ENCODE measurements around the gene EMILIN3.

The EMILIN3 gene

DNA sequence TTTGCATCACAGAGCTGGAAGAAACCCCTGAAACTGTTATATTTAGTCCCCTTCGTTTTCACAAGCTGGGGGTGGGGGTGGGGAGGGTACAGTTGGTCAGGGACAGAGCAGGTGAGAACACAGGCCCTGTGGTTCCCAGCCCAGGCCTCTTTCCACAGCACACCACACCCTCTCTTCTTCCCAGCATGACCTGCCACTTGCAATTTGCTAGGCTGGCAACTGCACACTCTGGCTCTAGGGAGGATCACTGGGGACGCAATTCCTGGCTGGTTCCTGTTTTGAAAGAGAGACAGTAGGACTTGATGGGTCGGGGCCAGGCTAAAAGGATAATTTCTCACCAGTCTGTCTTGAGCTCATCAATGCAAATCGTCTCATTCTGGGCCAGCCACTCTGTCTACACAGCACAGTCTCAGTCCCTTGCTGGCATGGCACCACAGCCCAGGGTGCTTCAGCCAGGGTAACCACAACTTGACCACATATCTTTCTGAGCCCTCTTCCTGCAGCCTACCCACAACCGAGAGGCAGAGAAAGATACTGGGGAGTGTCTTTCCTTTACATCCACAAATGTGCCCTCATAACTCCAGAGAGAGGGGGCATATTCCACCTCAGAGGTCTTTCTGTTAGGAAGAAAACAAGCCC, 41.7 kb upstream of the EMILIN3 start:
- H3K9ac ChIP-seq (ENCODE audit: insufficient read length, low read depth): no peak overlapping the region
- no peaks in the 10 kb centered on the region for H3K27me3 ChIP-seq (ENCODE audit: insufficient read depth, insufficient read length)
- no peak for DNase-seq (ENCODE audit: low read depth, low spot score)
- no peaks in the 10 kb centered on the region for H3K9me3 ChIP-seq (ENCODE audit: insufficient read depth, low read length)
- H3K36me3 ChIP-seq (ENCODE audit: insufficient read depth, insufficient read length, low read length): peaks cover 94% of the 10 kb centered on the region
- H3K4me1 ChIP-seq (ENCODE audit: insufficient read depth, insufficient read length): peaks cover 8% of the 10 kb centered on the region
- TF ChIP-seq SUZ12 (IDR thresholded peaks at IDR 0.05; ENCODE audit: extremely low read depth, insufficient read depth, insufficient read length): no peak
- TF ChIP-seq YY1 (IDR thresholded peaks at IDR 0.05; ENCODE audit: insufficient read depth, insufficient read length): no peak
- TF ChIP-seq ZNF274 (IDR thresholded peaks at IDR 0.05; ENCODE audit: low read depth, low read length): no peak
- H3K4me3 ChIP-seq (ENCODE audit: insufficient read length, low read depth): no peak overlapping the region

DNA sequence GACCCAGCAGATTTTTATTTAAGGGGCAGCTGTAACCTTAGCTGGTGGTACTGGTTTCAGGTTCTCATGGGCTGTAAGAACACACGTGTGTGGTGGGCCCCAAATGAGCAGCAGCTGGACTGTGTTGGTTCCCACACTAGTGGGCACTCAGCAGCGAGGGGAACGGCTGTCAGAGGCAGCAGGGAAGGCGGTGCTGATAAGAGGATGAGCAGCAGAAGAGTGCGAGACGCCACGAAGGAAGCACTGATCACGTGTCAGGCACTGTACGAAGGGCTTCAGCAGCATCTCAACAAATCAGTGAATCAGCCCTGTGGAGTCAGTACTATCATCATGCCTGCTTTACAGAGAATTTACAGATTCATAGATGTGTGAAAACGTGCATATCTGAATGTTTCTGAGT, 41.0 kb upstream of the EMILIN3 start:
- DNase-seq (ENCODE audit: low read depth, low spot score): no peak
- TF ChIP-seq SUZ12 (IDR thresholded peaks at IDR 0.05; ENCODE audit: extremely low read depth, insufficient read depth, insufficient read length) (no peak), YY1 (IDR thresholded peaks at IDR 0.05; ENCODE audit: insufficient read depth, insufficient read length) (no peak), ZNF274 (IDR thresholded peaks at IDR 0.05; ENCODE audit: low read depth, low read length) (no peak)
- Histone ChIP-seq H3K9ac (ENCODE audit: insufficient read length, low read depth) (no peak overlapping the region), H3K27me3 (ENCODE audit: insufficient read depth, insufficient read length) (no peaks in the 10 kb centered on the region), H3K9me3 (ENCODE audit: insufficient read depth, low read length) (no peaks in the 10 kb centered on the region), H3K4me3 (ENCODE audit: insufficient read length, low read depth) (no peak overlapping the region), H3K36me3 (ENCODE audit: insufficient read depth, insufficient read length, low read length) (peaks cover 91% of the 10 kb centered on the region), H3K4me1 (ENCODE audit: insufficient read depth, insufficient read length) (peaks cover 8% of the 10 kb centered on the region)

DNA sequence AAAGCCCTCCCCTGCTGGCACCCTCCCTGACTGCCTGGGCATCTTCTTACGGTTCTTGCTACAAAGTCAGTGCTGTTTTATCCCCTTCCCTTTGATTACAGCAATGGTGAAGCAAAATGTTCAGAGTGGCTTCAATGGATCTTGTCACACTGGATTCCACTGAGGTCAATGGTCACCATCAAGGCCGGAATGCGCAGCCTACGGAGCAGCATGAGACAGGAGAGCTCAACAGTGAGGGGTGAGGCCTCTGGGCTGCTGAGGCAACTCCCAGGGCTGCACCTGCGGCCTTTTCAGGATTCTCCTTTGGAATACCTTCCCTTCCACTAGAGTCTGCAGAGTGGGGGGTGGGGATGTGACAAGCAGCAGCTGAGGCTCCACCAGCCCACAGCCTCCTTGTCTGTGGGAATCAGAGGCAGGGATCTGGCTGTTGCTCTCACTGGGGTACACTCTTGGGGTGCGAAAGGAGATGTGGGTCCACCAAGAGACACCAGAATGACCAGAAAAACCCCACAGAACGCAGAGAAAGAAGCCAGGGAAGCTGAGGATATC, 40.4 kb upstream of the EMILIN3 start:
- peaks cover 84% of the 10 kb centered on the region for H3K36me3 ChIP-seq (ENCODE audit: insufficient read depth, insufficient read length, low read length)
- no peaks in the 10 kb centered on the region for H3K9me3 ChIP-seq (ENCODE audit: insufficient read depth, low read length)
- no peak for DNase-seq (ENCODE audit: low read depth, low spot score)
- H3K4me3 ChIP-seq (ENCODE audit: insufficient read length, low read depth): no peak overlapping the region
- no peak overlapping the region for H3K9ac ChIP-seq (ENCODE audit: insufficient read length, low read depth)
- peaks cover 8% of the 10 kb centered on the region for H3K4me1 ChIP-seq (ENCODE audit: insufficient read depth, insufficient read length)
- TF ChIP-seq ZNF274 (IDR thresholded peaks at IDR 0.05; ENCODE audit: low read depth, low read length) (no peak), YY1 (IDR thresholded peaks at IDR 0.05; ENCODE audit: insufficient read depth, insufficient read length) (no peak), SUZ12 (IDR thresholded peaks at IDR 0.05; ENCODE audit: extremely low read depth, insufficient read depth, insufficient read length) (no peak)
- no peaks in the 10 kb centered on the region for H3K27me3 ChIP-seq (ENCODE audit: insufficient read depth, insufficient read length)

DNA sequence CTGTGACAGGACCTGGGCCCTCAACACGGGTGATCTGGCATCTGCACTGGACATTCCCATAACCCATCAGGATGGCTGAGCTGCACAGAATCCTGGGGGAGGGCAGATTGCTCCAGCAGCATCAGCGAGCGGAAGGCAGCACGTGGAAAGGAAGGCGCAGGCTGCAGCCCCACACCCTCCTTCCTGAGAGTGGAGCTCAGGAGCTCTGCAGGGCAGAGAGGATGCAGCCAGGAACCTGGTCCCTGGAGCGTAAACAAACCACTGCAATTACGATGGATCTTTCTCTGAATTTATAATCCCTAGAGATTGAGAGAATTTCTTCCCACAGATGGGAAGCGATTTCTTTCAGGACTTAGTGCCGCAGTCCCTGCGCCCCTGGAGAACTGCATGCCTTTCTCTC, 39.7 kb upstream of the EMILIN3 start:
- Histone ChIP-seq H3K36me3 (ENCODE audit: insufficient read depth, insufficient read length, low read length) (peaks cover 79% of the 10 kb centered on the region), H3K9me3 (ENCODE audit: insufficient read depth, low read length) (no peaks in the 10 kb centered on the region), H3K4me3 (ENCODE audit: insufficient read length, low read depth) (no peak overlapping the region), H3K4me1 (ENCODE audit: insufficient read depth, insufficient read length) (peaks cover 8% of the 10 kb centered on the region), H3K9ac (ENCODE audit: insufficient read length, low read depth) (no peak overlapping the region), H3K27me3 (ENCODE audit: insufficient read depth, insufficient read length) (no peaks in the 10 kb centered on the region)
- TF ChIP-seq ZNF274 (IDR thresholded peaks at IDR 0.05; ENCODE audit: low read depth, low read length) (no peak), YY1 (IDR thresholded peaks at IDR 0.05; ENCODE audit: insufficient read depth, insufficient read length) (no peak), SUZ12 (IDR thresholded peaks at IDR 0.05; ENCODE audit: extremely low read depth, insufficient read depth, insufficient read length) (no peak)
- no peak for DNase-seq (ENCODE audit: low read depth, low spot score)

DNA sequence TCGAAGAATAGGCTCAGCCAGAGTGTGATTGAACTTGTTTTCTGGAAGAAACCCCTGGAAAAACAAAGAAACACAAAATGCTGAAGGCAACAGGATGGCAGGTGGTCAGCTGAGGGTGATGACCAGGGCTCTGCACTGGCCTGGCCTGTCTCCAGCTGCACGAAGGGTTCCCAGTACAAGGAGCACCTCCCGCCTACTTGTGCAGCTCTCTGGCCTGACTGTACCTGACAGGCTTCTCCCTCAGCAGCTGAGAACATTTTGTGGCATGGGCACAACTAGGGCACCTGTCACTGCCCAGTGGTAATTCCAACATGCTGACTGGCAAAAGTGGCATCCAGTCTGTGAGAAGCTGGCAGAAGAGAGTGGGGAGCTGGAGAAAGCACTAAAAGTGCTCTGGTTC, 38.8 kb upstream of the EMILIN3 start:
- TF ChIP-seq SUZ12 (IDR thresholded peaks at IDR 0.05; ENCODE audit: extremely low read depth, insufficient read depth, insufficient read length): no peak
- TF ChIP-seq YY1 (IDR thresholded peaks at IDR 0.05; ENCODE audit: insufficient read depth, insufficient read length): no peak
- no peak for TF ChIP-seq ZNF274 (IDR thresholded peaks at IDR 0.05; ENCODE audit: low read depth, low read length)
- Histone ChIP-seq H3K4me3 (ENCODE audit: insufficient read length, low read depth) (no peak overlapping the region), H3K27me3 (ENCODE audit: insufficient read depth, insufficient read length) (no peaks in the 10 kb centered on the region), H3K9me3 (ENCODE audit: insufficient read depth, low read length) (no peaks in the 10 kb centered on the region), H3K9ac (ENCODE audit: insufficient read length, low read depth) (no peak overlapping the region), H3K4me1 (ENCODE audit: insufficient read depth, insufficient read length) (peaks cover 8% of the 10 kb centered on the region), H3K36me3 (ENCODE audit: insufficient read depth, insufficient read length, low read length) (peaks cover 70% of the 10 kb centered on the region)
- DNase-seq (ENCODE audit: low read depth, low spot score): no peak

DNA sequence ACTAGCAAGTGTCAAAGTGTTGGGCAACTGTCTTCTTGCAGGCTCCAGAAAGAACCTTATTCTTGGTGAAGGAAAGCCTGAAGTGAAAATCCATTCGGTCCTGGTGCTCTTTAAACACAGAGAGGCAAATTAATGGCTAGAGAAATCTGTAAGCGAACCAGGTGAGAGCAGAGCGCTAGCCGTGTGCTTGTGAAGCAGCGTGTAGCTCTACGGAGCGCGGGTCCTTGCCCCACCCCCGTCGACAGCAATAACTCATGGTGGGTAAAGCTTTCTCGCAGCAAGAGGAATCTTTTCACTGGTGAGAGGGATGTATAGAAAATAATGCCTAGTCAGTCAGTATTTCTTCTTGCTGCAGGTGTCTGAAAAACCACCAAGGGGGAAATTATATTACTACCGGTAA, 37.0 kb upstream of the EMILIN3 start:
- DNase-seq (ENCODE audit: low read depth, low spot score): no peak
- Histone ChIP-seq H3K4me1 (ENCODE audit: insufficient read depth, insufficient read length) (peaks cover 8% of the 10 kb centered on the region), H3K9me3 (ENCODE audit: insufficient read depth, low read length) (no peaks in the 10 kb centered on the region), H3K9ac (ENCODE audit: insufficient read length, low read depth) (no peak overlapping the region), H3K36me3 (ENCODE audit: insufficient read depth, insufficient read length, low read length) (peaks cover 53% of the 10 kb centered on the region), H3K27me3 (ENCODE audit: insufficient read depth, insufficient read length) (no peaks in the 10 kb centered on the region), H3K4me3 (ENCODE audit: insufficient read length, low read depth) (no peak overlapping the region)
- TF ChIP-seq ZNF274 (IDR thresholded peaks at IDR 0.05; ENCODE audit: low read depth, low read length): no peak
- no peak for TF ChIP-seq YY1 (IDR thresholded peaks at IDR 0.05; ENCODE audit: insufficient read depth, insufficient read length)
- TF ChIP-seq SUZ12 (IDR thresholded peaks at IDR 0.05; ENCODE audit: extremely low read depth, insufficient read depth, insufficient read length): no peak

DNA sequence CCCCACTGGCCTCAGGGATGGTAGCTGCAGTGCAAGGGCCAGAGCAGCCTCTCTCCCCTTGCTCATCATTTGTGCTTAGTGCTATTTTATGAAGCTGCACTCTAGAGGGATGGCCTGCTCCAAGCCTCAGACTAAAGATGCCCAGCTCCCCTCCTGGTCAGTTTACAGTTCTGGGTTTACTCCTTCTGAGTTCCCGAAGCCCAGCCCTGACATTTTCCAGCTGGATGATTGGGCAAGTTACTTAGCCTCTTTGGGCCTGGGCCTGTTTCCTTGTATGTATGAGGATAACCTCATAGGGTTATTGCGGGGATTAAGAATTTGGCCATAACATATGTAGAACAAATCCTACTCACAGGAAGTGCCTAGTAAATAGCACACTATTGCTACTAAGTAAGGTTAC, 31.8 kb upstream of the EMILIN3 start:
- TF ChIP-seq YY1 (IDR thresholded peaks at IDR 0.05; ENCODE audit: insufficient read depth, insufficient read length) (no peak), ZNF274 (IDR thresholded peaks at IDR 0.05; ENCODE audit: low read depth, low read length) (no peak), SUZ12 (IDR thresholded peaks at IDR 0.05; ENCODE audit: extremely low read depth, insufficient read depth, insufficient read length) (no peak)
- H3K4me3 ChIP-seq (ENCODE audit: insufficient read length, low read depth): no peak overlapping the region
- H3K9me3 ChIP-seq (ENCODE audit: insufficient read depth, low read length): no peaks in the 10 kb centered on the region
- DNase-seq (ENCODE audit: low read depth, low spot score): no peak
- peaks cover 5% of the 10 kb centered on the region for H3K27me3 ChIP-seq (ENCODE audit: insufficient read depth, insufficient read length)
- peaks cover 4% of the 10 kb centered on the region for H3K36me3 ChIP-seq (ENCODE audit: insufficient read depth, insufficient read length, low read length)
- no peak overlapping the region for H3K9ac ChIP-seq (ENCODE audit: insufficient read length, low read depth)
- H3K4me1 ChIP-seq (ENCODE audit: insufficient read depth, insufficient read length): peaks cover 8% of the 10 kb centered on the region
